Activated CD8-positive, alpha-beta memory T cell treated with anti-CD3 and anti-CD28 coated beads, Interleukin-2, amount 50 U/mL, for 48 hours (primary cell): Measurements from ENCODE around the gene INPP1.

Source experiments
- DNase-seq: peaks from one replicate; pipeline ENCODE4 v3.0.0-alpha.2; 2020

INPP1 gene

GRCh38 chr2:190365499-190366204 is 22.3 kb downstream of the INPP1 start:
- no peak for DNase-seq

GRCh38 chr2:190366248-190366753 is 22.9 kb downstream of the INPP1 start:
- no peak for DNase-seq

- DNase-seq, result no peak
Observed at GRCh38 chr2:190367091-190367490, 23.7 kb downstream of the INPP1 start.

DNA sequence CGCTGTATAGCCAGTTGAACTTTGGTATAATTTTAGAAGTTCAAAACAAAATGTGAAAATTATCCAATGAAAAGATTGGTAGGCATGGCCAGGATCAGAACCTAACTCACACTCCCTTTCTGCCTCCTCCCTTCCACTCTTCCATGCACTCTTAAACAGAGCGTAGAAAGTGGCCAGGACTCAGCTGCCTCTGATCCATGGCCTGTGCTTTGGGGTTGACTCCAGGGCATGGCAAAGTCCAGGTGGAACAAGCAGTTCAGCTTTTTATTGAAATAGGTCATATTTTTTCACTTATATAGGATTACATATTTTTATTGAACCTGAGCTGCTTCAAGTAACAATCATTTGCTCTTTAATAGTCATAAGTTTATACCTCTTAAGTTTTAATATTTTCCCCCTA is 26.2 kb downstream of the INPP1 start:
- no peak for DNase-seq

DNA sequence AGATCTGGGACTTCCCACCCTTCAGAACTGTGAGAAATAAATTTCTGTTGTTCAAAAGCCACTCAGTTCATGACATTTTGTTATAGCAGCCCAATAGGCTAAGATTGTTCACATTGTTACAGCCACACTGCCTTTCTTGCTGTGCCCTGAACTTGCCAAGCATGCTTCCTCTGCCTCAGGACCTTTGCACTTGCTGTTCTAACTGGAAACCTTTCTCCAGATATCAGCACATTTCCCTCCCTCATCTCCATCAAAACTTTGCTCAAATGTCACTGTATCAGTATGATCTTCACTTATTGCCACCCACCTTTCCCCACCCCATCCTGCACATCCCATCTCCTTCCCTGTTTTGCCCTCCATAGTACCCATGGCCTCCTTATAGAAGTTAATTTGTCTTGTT is 32.7 kb downstream of the INPP1 start:
- no peak for DNase-seq

DNA sequence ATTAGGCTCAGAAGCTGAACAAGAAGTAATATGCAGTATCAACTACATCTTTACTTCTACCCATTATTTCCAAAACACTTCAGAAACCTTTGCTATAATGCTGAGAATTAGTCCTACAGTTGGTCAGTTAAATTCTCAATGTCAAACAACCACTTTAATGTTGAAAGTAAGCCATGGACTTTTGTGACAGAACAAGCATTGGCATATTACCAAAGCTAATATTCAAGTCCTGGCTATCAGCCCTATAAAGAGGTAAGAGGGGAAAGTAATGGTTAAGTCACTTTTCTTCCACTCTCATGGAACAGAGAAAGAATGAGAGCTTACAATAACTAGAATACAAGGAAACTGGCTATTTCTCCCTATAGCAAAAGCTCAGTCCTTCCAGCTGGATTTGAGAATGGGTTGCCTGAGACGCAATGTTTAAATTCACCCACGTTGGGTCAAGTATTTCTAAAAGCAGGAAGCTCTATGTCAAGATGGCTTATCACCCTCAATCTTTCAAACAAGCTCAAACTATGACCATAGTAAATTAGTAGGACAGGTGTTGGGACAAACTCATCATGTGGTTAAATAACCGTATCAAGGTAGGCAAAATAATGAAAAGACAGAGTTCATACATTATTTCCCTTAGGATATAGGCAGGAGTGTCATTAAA is 33.3 kb downstream of the INPP1 start:
- no peak for DNase-seq

DNA sequence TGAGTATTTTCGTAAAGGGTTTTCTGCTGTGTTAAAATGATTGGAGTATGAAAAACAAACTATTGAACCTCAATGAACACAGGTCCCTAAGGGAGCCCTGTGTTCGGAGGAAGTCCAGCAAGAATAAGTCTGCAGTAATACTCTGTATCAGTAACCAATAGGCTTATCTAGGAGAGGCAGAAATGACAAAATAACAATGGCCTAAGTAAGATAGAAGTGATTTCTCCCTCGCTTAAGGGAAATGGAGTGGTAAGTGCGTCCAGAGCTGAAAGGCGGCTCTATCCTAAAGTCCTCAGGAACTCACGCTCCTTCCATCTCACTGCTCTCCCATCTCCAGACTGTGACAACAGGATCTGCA is 35.5 kb downstream of the INPP1 start:
- DNase-seq, result no peak

DNA sequence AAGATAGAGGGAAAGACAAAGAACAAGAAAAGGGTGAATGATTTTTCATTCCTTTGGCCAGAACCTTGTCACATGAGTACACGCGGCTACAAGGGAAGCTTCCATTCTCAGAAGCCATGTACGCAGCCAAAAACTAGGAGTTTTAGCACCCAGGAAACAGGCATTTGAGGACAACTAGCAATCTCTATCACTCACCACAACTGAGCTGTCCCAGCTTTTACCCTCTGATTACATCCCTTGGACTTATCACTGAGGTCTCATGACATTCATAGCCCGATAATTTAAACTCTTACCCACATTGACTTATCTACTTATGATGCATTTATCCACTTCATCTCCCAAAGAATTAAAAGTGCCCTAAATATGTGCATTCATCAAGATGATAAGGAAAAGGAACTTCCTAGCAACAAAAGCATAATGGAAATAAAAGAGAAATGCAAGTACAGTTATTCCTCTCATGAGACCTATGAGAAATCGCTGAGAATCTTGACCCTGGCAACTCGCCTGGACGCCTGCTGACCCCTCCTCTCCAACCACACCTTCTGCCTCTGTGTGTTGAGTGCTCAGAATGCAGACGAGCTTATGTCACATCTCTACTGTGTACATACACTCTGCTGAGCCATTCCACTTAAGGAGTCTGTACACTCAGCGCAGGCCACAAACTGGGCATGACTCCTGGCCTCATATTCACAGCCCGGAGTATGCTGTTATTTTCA is 36.0 kb downstream of the INPP1 start:
- DNase-seq, result no peak

- DNase-seq, result no peak
Observed at GRCh38 chr2:190380962-190381412, 37.6 kb downstream of the INPP1 start.

- DNase-seq, result no peak
Observed at GRCh38 chr2:190382851-190383250, 39.5 kb downstream of the INPP1 start.

GRCh38 chr2:190387422-190387821 is 44.0 kb downstream of the INPP1 start:
- no peak for DNase-seq

DNA sequence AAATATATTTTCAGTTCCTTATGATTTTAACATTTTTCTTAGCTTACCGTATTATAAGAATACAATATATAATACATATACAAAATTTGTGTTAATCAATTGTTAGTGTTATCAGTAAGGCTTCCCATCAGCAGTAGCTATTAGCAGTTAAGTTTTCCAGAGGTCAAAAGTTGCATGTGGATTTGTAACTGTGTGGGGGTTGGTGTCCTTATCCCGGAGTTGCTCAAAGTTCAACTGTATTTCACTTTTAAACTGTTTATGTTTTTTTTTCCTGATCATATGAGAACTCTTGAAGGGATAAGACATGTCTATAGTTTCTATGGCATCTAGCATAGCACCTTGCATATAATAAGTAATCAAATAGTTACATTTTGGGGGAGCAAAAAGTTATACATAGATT is 52.9 kb downstream of the INPP1 start:
- no peak for DNase-seq

DNA sequence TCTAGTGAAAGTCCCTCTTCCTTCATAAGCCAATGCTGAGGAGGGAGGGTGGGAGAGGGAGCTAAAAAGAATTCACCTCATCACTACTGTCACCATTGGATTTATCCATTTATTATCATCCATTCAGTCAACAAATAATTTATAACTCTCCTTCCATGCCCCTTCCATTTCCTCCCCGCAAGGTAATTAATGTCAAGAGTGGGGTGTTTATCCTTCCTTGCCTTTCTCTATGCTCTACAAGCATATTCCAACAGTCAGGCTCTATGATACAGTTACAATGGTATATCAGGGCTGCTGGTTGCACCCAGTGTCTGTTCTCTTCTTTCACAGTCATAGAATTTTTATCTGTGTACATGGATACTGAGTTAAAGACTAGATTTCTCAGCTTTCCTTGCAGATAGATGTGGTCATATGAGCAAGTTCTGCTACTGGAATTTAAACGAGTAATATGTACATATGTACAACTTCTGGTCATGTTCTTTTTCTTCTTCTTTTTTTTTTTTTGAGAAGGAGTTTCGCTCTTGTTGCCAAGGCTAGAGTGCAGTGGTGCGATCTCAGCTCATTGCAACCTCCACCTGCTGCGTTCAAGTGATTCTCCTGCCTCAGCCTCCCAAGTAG is 59.7 kb downstream of the INPP1 start:
- DNase-seq, result no peak

- DNase-seq, result no peak
Observed at GRCh38 chr2:190404487-190404886, 61.1 kb downstream of the INPP1 start.

DNA sequence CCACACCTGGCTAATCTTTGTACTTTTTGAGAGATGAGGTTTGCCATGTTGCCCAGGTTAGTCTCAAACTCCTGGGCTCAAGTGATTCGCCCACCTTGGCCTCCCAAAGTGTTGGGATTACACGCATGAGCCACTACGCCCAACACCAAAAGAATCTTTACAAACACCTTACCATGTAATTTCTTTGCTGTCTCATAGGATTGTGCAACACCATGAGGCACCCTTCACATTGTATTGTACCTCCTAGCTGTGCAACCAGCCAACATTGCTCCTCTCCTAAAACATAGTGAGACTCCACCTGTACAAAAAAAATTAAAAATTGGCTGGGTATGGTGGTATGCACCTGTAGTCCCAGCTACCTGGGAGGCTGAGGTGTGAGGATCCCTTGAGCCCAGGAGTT is 61.7 kb downstream of the INPP1 start:
- no peak for DNase-seq

GRCh38 chr2:190405995-190406394 is 62.6 kb downstream of the INPP1 start:
- DNase-seq, result no peak

DNA sequence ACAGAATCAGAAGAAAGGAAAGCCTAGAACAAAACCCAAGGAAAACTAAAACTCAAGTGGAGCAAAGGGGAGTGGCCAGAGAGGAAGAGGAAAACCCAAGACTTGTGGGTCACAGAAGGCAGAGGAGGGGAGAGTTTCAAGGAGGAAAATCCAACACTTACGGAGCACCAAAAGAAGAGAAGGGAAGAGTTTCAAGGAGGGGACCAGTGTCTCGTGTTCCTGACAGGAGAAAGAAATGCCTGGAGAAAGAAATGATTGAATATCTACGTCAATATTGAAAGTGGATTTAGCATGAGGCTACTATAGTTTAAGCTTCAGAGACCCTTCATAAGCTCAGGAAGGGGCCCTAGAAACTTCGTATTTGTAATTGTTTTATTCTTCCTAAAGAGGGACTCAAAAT is 63.4 kb downstream of the INPP1 start:
- no peak for DNase-seq

GRCh38 chr2:190407246-190407661 is 63.9 kb downstream of the INPP1 start:
- DNase-seq, result no peak

GRCh38 chr2:190407662-190408537 is 64.5 kb downstream of the INPP1 start, which contains the start of gene MFSD6:
Gene MFSD6 (plus strand): TSS chr2:190408355. CDS start chr2:190436030, 27,675 bp downstream.
- DNase-seq, result peak; percentile 82

DNA sequence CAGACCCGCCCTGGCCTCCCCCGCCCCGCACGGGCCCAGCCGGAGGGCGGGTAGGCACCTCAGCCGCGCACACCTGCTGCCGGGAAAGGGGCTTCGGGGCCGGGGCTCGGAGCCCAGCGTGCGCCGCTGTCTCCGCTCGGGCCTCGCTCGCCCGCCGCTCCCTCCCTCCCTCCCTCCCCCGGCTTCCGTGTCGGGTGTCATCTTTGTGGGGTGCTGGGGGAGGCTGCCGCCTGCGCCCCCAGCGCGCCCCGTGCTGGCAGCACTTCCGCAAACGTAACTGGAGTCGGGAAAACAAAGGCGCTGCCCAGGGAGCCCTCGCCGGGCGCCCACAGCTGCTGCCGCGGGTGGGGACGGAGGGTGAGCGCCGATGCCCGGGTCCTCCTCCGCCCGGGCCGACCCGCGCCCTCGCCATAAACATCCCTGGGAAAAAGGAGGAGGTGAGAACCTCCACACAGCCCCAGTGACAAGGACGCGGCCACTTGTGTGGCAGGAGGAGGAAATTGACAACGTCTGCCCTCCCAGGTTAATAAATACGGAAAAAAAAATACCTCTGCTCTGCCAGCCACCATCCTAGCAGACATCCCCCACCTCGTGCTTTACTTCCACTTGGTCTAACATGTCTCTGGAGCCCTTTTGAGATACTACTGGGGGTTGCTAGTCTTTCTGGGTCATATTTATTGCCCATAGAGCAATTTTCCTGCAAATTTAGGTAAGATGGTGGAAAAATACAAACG is 65.3 kb downstream of the INPP1 start:
- DNase-seq, result no peak

DNA sequence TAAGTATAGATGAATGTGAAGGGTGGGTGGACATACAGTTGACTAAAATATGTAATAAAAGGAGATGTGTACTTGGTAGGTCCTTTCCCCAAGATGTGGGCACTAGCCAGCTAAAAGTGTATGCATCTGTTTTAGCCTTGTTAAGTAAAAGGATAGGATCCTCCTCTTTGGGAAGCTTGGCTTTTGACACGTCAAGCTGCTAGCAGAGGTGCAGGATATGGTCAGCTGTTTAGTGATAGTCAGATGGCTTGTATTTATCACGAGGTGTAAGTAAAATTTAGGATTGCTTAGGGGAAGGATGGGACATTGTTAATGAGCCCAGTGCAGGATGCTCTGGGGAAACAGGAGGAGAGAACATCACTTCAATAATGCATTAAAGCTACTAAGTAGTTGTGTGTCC is 66.2 kb downstream of the INPP1 start:
- no peak for DNase-seq

DNA sequence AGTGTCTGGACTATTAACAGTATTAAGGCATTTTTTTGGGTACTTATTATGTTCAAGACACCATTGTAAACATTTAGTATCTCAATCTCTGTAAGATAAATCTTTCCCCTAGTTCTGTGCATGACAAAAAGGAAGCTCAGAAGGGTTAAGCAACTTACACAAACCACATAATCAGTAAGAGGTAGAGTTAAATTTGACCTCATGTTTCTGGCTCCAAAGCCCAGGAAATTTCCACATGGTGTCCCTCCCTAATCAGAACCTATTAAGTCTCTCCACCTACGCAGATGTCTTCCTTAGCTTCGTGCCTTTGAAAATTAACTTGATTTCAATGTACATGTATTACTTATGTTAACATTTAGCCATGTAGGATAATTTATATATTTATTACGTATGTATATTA is 66.8 kb downstream of the INPP1 start:
- DNase-seq, result no peak
